Left ventricle myocardium inferior (tissue), 1 donor: ENCODE data around the gene VWA8. TPM values are rescaled to one million over a fixed set of nuclear protein-coding genes. Genes with fewer than 3 reads are reported as not detected.
A peak's percentile ranks its signal among the peaks of the same experiment; 100 is the strongest.

Experiments
- DNase-seq: peaks from one replicate; pipeline ENCODE4 v3.0.0-alpha.2; 2020
- H3K27ac ChIP-seq: fragments of 200-600 bp; replicated peaks from 2 replicates; pipeline ENCODE4 v1.8.0; 2021
- H3K27me3 ChIP-seq: fragments of 200-600 bp; 2 replicates; pipeline ENCODE4 v1.8.0; 2021; ENCODE audit warnings: low read depth
- H3K36me3 ChIP-seq: fragments of 200-600 bp; 2 replicates; pipeline ENCODE4 v1.8.0; 2021
- H3K4me1 ChIP-seq: fragments of 200-600 bp; 2 replicates; pipeline ENCODE4 v1.8.0; 2021
- H3K4me3 ChIP-seq: fragments of 200-600 bp; 2 replicates; pipeline ENCODE4 v1.8.0; 2021; ENCODE audit warnings: mild to moderate bottlenecking, moderate library complexity
- H3K9me3 ChIP-seq: fragments of 200-600 bp; replicated peaks from 2 replicates; pipeline ENCODE4 v1.8.0; 2021
- CTCF ChIP-seq: fragments of 200-600 bp; IDR thresholded peaks from 2 replicates; pipeline ENCODE4 v1.8.0; 2021; ENCODE audit warnings: antibody characterized with exemption, mild to moderate bottlenecking, borderline replicate concordance
- intact Hi-C: fragments of 100-400 bp; cut with micrococcal nuclease; formaldehyde crosslinking; loops from one replicate; pipeline ENCODE4 v1.11.0; 2022
- total RNA-seq: library from RNA; stranded (reverse); fragmentation: NEBNext Ultra II Directional; extraction: Animal tissue kit (Norgen Biotek cat#: 25700); gene quantifications from one replicate; pipeline ENCODE4 v1.2.1, GENCODE V29; 2021
- donor health status: DM: no; HTN: yes; CAD: no; lungs with severe emphysema.

Gene VWA8
- total RNA-seq, 1 donor from 2014 or later = 51.0 TPM

DNA sequence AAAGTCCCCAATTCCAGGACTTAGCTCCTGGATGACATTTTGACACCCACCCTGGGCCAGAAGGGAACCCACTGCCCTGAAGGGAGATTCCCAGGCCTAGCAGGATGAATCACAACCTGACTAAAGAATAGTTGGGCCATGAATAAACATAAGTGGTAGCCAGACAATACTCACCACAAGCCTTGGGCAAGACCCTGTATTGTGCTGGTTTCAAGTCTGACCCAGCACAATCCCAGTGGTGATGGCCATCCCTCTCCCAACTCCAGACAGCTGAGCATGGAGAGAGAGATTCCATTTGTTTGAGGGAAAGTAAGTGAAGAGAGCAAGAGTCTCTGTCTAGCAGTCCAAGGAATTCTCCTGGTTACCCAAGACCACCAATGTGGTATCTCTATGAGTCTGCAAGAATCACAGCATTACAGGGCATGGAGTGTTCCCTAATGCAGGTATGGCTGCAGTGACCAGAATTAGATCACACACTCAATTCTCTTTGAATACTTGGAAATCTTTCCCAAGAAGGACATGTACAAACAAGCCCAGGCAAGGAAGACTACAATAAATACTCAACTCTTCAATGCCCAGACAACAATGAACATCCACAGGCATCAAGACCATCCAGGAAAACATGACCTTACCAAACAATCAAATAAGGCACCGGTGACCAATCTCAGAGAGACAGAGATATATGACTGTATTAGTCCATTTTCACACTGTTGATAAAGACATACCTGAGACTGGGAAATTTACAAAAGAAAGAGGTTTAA lies 158.0 kb downstream of the VWA8 start:
- no peaks in the 10 kb centered on the region for H3K27me3 ChIP-seq
- TF ChIP-seq CTCF = no peak
- H3K4me1 ChIP-seq = no peaks in the 10 kb centered on the region
- peaks cover 38% of the 10 kb centered on the region for H3K36me3 ChIP-seq
- intact Hi-C loops = no loop called here
- no peaks in the 10 kb centered on the region for H3K9me3 ChIP-seq
- DNase-seq = no peak
- no peak overlapping the region for H3K4me3 ChIP-seq
- H3K27ac ChIP-seq = no peak overlapping the region

GRCh38 chr13:41802043-41802683 lies 158.7 kb downstream of the VWA8 start:
- no peak for TF ChIP-seq CTCF
- H3K36me3 ChIP-seq = peaks cover 32% of the 10 kb centered on the region
- intact Hi-C loops = no loop called here

GRCh38 chr13:41791056-41791455 lies 169.9 kb downstream of the VWA8 start:
- TF ChIP-seq CTCF = no peak
- intact Hi-C loops = no loop called here
- Histone ChIP-seq H3K27ac (no peak overlapping the region), H3K4me1 (peaks cover 17% of the 10 kb centered on the region), H3K36me3 (peaks cover 11% of the 10 kb centered on the region), H3K4me3 (no peak overlapping the region), H3K9me3 (no peaks in the 10 kb centered on the region), H3K27me3 (no peaks in the 10 kb centered on the region)
- no peak for DNase-seq

More at GRCh38 chr13:41802043-41802683, 158.7 kb downstream of the VWA8 start:
- DNase-seq = no peak
- no peaks in the 10 kb centered on the region for H3K9me3 ChIP-seq
- no peaks in the 10 kb centered on the region for H3K4me1 ChIP-seq
- H3K27ac ChIP-seq = no peak overlapping the region
- no peak overlapping the region for H3K4me3 ChIP-seq
- no peaks in the 10 kb centered on the region for H3K27me3 ChIP-seq

DNA sequence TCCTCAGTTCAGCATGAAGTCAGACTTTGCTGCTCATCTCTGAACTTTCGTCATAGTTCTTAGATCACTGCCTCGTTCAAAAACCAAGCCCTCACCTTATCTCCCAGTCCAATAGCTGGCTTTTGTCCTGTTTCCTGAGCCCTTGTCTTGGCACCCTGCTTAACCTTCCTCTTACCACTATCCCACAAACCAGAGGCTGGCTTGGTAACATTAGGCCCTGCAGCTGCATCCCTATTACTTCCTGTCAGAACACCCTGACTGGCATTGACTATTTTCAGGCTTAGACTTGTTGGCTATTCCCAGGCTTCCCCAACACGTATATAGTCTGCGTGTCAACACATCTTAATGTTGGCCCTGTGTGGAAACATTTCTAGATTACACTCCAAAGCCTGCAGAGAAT lies 172.4 kb downstream of the VWA8 start:
- Histone ChIP-seq H3K27ac (peak overlapping the region; percentile 53), H3K9me3 (no peaks in the 10 kb centered on the region), H3K4me1 (peaks cover 40% of the 10 kb centered on the region), H3K27me3 (no peaks in the 10 kb centered on the region), H3K36me3 (peaks cover 1% of the 10 kb centered on the region), H3K4me3 (no peak overlapping the region)
- no peak for DNase-seq
- intact Hi-C loops = no loop called here
- no peak for TF ChIP-seq CTCF

GRCh38 chr13:41785402-41786172 lies 175.3 kb downstream of the VWA8 start:
- Histone ChIP-seq H3K27ac (peak overlapping the region; percentile 63), H3K36me3 (no peaks in the 10 kb centered on the region), H3K4me1 (peaks cover 68% of the 10 kb centered on the region), H3K27me3 (no peaks in the 10 kb centered on the region), H3K9me3 (no peaks in the 10 kb centered on the region), H3K4me3 (no peak overlapping the region)
- intact Hi-C loops = no loop called here
- no peak for DNase-seq
- TF ChIP-seq CTCF = no peak
